GM18868 (cell line): ENCODE results near the gene FBRS.

Experiments
- ATAC-seq: cut with Tn5 transposase; IDR thresholded peaks from one replicate; pipeline ENCODE4 v1.9.1; 2021; ENCODE audit warnings: mild to moderate bottlenecking, moderate library complexity; ENCODE audit not compliant: unreplicated experiment

Gene FBRS

GRCh38 chr16:30641378-30641982 is 16.8 kb upstream of the FBRS start:
- ATAC-seq, result no peak

- ATAC-seq, result no peak
Measured at GRCh38 chr16:30644334-30644830, 13.8 kb upstream of the FBRS start.

GRCh38 chr16:30645727-30646126 is 12.5 kb upstream of the FBRS start:
- no peak for ATAC-seq

GRCh38 chr16:30647274-30647571 is 11.0 kb upstream of the FBRS start:
- no peak for ATAC-seq

GRCh38 chr16:30649725-30650368 is 8.4 kb upstream of the FBRS start:
- peak; percentile 6 for ATAC-seq

GRCh38 chr16:30650369-30651123 is 7.7 kb upstream of the FBRS start, which contains the start of gene PRR14:
Gene PRR14, plus strand, starts transcription at chr16:30650960. Its CDS starts 686 bp downstream, at chr16:30651646.
- ATAC-seq, result peak; percentile 81

- peak; percentile 48 for ATAC-seq
Measured at GRCh38 chr16:30651124-30652004, 6.9 kb upstream of the FBRS start.

GRCh38 chr16:30652005-30652296 is 6.3 kb upstream of the FBRS start:
- ATAC-seq, result no peak

GRCh38 chr16:30652718-30653117 is 5.5 kb upstream of the FBRS start:
- no peak for ATAC-seq

- no peak for ATAC-seq
Measured at GRCh38 chr16:30654856-30655255, 3.4 kb upstream of the FBRS start.

- no peak for ATAC-seq
Measured at GRCh38 chr16:30655815-30656347, 2.4 kb upstream of the FBRS start.

GRCh38 chr16:30656388-30656787 is 1.8 kb upstream of the FBRS start:
- ATAC-seq, result no peak

GRCh38 chr16:30656974-30657865 is 1.0 kb upstream of the FBRS start:
- no peak for ATAC-seq

GRCh38 chr16:30658731-30659506 is 688 bp downstream of the FBRS start:
- peak; percentile 49 for ATAC-seq

- ATAC-seq, result no peak
Measured at GRCh38 chr16:30659507-30660423, 1.5 kb downstream of the FBRS start.

GRCh38 chr16:30660424-30661261 is 2.4 kb downstream of the FBRS start:
- ATAC-seq, result no peak

- no peak for ATAC-seq
Measured at GRCh38 chr16:30662449-30662848, 4.2 kb downstream of the FBRS start.
